HG03060 (cell line): Measurements from ENCODE around the gene UNC5A.
"Not testable (repeated sequence)": the region's sequence is repeated elsewhere in the genome, so short reads cannot be mapped to it uniquely, and the experiment has no call there.

Experiments
- ATAC-seq: cut with Tn5 transposase; IDR thresholded peaks from one replicate; pipeline ENCODE4 v1.9.1; 2021; ENCODE audit warnings: low read depth, moderate number of reproducible peaks; ENCODE audit not compliant: unreplicated experiment

The UNC5A gene

DNA sequence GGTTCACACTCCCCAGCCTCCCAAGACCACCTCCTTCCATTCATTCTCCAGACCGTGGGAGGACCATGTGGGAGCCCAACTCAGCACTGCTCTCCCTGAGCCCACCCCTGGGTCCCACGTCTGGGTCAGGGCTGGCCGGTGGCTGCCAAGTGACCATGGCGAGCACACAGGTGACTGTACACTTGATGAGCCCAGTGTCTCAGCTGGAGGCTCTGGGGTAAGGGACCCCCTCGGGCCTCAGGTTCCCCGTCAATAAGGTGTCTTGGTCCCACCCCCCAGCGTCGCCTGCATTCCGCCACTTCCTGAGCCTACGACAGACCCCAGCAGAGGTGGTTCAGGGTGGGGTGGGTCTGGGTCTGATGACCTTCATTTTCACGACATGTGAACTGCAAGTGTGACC, 50.0 kb downstream of the UNC5A start:
- no peak for ATAC-seq

DNA sequence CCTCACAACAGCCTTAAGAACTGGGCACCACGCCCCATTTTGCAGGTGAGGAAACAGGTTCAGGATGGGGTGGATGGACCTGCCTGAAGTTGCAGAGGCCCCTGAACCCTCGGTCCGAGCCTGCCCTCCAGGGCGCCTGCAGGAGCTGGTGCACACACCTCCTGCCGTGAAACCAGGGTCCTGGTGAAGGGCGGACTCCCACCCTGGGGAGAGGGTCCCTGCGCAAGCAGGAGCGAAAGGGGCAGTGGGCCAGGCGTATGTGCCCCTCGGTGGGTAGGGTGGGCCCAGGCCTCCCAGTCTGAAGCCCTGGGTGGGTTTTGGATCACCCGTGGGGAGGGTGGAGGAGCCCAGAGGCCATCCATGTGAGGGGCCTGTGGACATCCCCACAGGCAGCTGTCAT, 50.9 kb downstream of the UNC5A start:
- ATAC-seq = no peak

DNA sequence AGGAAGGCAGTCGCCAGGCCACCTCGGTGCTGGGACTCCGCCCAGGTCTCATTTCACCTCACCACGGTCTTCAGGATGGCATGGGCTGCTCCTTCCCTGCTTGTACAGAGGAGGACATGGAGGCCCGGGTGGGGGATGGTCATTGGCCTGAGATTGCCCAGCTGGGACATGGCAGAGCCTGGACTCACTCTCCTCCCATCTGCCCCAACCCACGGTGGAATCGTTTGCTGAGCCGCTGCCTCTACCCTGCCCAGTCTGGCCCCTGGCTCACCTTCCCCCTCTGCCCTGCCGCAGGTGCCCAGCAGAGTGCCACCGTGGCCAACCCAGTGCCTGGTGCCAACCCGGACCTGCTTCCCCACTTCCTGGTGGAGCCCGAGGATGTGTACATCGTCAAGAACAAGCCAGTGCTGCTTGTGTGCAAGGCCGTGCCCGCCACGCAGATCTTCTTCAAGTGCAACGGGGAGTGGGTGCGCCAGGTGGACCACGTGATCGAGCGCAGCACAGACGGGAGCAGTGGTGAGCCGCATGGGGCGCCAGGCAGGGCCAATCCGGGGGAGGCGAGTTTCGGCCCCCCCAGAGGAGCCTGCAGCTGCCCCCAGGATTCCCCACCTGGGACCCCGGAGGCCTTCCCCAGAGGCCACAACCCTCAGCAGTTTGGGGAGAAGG, 52.1 kb downstream of the UNC5A start:
- no peak for ATAC-seq

DNA sequence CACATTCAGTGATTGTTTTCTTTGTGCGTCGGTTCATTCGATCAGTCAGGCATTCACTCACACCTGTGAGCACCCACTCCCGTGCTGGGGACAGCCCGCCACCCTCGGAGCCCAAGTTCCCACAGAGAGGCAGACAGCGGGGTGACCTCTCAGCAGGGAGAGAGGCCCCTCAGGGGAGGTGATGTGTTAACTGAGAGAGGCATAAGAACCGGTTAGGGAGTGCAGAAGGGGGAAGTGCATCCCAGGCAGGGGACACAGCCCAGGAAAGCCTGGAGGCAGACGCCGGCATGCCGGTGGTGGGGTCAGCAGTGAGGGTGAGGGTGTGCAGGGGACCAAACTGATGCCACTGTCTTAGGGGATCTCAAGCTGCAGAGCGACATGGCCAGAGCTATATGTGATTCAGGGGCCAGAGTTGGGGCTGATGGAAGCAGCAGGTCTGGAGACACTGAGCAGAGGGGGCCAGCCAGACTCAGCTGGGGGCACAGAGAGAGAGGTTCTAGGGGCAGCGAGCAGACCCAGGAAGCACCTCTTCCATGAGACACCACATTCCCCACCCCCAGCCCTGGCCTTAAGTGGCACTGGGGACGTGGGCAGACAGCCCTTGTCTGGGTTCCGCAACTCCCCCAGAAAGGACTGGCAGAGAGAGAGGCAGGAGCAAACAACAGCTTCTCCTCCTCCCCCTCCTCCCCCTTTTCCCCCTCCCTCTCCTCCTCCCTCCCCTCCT, 52.8 kb downstream of the UNC5A start:
- no peak for ATAC-seq

DNA sequence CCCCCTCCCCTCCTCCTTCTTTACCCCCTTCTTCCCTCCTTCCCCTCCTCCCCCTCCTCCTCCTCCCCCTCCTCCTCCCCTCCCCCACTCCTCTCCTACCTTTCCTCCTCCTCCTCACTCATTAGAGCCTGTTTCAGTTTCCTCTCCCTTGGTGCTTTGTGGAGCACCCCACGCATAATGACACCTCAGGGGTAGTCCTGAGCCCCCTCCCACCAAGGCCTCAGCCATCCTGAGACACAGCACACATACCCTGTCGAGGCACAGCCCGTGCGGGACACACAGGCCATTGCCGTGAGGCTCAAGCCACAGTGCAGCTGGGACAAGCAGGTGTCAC, 53.4 kb downstream of the UNC5A start:
- ATAC-seq = no peak

DNA sequence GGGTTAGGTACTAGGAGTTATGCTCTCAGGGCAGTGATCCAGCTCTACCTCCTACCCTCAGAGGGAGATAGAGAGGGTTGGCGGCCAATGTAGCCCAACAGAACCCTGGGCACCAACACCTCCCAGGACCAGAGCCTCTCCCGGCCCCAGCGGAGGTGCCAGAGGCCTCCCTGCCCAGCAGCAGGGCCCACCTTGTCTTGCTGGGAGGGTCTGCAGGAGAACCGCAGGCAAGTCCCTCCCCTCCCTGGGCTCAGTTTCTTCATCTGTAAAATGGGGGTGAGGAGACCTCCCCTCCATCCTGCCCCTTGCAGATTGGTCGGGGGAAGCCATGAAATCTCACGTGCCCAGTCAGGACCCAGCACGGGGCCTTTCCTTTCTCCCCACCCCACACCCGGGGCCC, 54.4 kb downstream of the UNC5A start:
- ATAC-seq = no peak

DNA sequence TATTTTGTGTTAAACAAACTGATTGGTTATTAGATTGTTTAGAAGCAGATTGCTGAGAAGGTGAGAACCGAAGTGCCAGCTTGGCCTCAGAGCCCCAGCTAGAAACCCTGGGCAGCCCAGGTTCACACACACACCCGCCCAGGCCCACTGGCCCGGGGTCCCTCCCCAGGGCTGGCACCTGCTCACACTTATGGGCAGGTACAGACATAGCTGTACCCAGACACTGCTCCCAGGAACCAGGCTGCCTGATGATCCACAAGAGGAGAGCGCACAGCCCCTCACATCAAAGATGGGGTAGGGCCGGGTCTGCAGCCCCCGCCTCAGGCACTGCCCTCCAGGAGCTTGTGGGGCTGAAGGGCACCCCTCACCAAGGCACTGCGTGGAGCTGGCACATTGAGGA, 55.6 kb downstream of the UNC5A start:
- no peak for ATAC-seq

DNA sequence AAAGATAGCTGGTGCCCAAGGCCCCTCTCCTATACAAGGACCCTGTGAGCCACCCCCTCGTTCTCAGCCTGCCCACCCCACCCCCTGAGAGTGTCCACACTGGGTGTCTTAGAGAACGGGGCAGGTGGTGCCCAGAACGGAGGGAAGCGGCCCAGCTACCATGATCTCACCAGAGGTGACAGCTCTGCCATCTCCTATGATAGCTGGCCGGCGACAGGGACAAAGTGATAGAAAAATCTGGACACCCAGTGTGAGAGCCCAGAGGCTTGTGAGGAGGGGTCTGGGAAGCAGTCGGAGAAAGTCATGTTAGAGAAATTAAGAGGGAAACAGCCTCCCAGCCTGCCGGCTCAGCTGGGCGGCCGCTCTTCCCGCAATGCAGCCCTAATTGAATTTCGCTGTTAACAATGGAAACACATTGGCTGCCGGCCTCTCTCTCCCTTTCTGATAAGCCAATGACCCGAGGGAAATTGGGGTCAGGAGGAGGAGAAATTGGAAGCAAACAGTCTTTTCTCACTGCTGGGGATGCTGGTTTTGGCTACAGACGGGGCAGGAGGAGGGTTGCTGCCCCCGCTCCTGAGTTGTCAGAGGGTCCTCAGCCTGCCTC, 56.5 kb downstream of the UNC5A start:
- no peak for ATAC-seq

DNA sequence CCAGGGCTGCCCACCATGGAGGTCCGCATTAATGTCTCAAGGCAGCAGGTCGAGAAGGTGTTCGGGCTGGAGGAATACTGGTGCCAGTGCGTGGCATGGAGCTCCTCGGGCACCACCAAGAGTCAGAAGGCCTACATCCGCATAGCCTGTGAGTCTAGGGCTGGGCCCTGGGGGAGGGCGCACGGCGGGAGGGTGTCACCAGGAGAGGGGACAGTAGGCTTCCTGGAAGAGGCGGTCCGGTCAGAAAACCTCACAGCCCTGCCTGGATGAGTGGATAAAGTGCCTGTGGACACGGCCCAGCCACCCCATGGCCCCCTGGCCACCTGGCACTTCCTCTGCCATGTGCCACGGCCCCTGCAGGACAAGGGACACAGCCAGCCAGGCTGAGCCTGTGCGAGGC, 57.8 kb downstream of the UNC5A start:
- ATAC-seq = no peak

DNA sequence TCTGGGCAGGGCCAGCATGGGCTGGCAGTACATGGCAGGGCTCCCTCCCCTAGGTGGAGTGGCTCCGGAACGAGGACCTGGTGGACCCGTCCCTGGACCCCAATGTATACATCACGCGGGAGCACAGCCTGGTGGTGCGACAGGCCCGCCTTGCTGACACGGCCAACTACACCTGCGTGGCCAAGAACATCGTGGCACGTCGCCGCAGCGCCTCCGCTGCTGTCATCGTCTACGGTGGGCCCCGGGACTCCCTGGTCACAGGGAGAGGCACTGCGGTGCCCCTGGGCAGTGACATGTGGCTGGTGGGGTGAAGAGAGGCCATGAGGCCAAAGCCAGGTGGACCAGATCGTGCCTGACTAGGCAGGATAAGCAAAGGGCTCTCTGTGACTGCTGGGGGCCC, 58.4 kb downstream of the UNC5A start:
- ATAC-seq = no peak

DNA sequence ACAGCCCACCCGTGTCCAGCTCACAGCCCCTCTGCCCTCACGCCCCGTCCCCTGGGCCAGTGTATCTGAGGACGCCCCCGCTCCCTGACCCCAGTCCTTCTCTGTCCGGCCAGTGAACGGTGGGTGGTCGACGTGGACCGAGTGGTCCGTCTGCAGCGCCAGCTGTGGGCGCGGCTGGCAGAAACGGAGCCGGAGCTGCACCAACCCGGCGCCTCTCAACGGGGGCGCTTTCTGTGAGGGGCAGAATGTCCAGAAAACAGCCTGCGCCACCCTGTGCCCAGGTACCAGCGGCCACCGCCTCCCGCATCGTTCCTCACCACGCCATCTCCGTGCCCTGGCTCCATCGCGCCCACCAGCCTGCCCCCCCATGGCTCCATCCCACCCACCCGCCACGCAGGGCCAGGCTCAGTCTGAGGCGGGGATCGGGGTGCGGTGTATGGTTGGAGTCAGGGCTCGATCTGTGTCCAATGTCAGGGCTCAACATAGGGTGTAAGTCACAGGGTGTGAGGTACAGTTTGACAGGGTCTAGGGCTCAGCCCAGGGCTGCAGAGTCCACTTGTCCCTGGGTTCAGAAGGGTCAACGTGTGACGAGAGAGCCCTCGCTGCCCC, 59.2 kb downstream of the UNC5A start:
- no peak for ATAC-seq

DNA sequence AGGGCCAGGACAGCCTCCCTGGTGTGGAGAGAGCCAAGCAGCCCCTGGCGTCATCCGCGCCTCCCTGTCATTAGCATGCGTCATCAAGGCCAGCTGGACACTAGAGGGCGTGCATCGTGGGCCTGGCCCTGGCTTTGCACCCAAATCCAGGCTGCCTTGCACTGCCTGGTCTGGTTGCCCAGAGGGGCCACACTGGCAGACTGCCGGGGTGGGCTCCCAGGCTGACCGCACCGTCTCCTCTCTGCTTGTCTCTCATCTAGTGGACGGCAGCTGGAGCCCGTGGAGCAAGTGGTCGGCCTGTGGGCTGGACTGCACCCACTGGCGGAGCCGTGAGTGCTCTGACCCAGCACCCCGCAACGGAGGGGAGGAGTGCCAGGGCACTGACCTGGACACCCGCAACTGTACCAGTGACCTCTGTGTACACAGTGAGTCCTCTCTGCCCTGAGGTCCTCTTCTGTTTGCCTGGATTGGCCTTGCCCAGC, 59.8 kb downstream of the UNC5A start:
- no peak for ATAC-seq

DNA sequence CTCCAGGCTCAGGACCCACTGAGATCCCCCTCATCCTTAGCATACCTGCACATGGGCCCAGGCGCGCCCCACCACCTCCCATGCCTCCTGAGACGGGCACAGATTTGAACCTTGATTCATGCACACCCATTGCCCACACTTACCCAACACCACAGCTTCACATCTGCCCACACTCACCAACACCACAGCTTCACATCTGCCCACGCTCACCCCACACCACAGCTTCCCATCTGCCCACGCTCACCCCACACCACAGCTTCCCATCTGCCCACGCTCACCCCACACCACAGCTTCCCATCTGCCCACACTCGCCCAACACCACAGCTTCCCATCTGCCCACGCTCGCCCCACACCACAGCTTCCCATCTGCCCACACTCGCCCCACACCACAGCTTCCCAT, 60.3 kb downstream of the UNC5A start:
- ATAC-seq = not testable (repeated sequence)

DNA sequence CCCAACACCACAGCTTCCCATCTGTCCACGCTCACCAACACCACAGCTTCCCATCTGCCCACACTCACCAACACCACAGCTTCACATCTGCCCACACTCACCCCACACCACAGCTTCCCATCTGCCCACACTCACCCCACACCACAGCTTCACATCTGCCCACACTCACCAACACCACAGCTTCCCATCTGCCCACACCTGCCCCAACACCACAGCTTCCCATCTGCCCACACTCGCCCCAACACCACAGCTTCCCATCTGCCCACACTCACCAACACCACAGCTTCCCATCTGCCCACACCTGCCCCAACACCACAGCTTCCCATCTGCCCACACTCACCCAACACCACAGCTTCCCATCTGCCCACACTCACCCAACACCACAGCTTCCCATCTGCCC, 62.2 kb downstream of the UNC5A start:
- ATAC-seq = not testable (repeated sequence)

DNA sequence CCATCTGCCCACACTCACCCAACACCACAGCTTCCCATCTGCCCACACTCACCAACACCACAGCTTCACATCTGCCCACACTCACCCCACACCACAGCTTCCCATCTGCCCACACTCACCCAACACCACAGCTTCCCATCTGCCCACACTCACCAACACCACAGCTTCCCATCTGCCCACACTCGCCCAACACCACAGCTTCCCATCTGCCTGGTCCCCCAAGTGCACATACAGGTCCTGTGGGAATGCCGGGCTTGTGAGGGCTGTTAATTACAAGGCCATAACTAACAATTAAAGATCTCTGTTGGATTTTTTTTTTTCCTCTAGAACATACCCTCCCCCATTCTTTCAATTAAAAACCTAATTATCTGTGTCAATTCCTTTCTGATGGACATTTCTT, 62.7 kb downstream of the UNC5A start:
- not testable (repeated sequence) for ATAC-seq

DNA sequence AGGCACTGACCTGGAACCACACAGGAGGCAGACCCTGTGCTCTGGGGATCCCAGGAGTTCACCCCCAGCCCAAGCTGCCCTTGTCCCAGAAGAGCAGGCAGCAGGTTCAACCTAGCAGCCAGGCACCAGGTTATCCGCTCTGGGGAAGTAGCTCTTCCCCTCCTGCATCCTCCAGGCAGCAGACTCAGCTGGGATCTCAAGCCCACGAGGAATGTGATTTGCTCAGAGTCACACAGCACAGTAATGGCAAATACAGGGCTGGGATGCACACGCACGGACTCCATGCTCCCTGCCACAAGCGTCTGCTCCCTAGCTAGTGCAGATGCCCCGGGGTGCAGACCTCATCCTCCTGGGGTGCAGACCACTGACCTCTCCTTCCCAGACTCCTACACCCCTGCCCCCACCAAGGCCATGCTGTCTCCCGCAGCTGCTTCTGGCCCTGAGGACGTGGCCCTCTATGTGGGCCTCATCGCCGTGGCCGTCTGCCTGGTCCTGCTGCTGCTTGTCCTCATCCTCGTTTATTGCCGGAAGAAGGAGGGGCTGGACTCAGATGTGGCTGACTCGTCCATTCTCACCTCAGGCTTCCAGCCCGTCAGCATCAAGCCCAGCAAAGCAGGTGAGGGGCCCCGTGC, 63.3 kb downstream of the UNC5A start:
- no peak for ATAC-seq

DNA sequence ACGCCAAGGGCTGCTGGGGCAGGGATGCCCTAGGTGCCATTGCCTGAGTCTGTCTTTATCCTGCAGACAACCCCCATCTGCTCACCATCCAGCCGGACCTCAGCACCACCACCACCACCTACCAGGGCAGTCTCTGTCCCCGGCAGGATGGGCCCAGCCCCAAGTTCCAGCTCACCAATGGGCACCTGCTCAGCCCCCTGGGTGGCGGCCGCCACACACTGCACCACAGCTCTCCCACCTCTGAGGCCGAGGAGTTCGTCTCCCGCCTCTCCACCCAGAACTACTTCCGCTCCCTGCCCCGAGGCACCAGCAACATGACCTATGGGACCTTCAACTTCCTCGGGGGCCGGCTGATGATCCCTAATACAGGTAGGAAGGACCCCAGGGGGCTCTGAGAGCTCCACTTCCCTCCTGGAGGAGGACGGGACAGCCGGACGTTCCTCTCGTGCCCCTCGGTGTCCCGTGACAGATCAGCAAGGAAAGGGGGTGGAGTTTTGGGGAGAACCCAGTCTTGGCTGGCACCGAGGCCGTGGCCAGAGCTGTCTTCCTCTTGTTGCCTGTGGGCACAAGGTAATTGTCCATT, 63.9 kb downstream of the UNC5A start:
- ATAC-seq = no peak

DNA sequence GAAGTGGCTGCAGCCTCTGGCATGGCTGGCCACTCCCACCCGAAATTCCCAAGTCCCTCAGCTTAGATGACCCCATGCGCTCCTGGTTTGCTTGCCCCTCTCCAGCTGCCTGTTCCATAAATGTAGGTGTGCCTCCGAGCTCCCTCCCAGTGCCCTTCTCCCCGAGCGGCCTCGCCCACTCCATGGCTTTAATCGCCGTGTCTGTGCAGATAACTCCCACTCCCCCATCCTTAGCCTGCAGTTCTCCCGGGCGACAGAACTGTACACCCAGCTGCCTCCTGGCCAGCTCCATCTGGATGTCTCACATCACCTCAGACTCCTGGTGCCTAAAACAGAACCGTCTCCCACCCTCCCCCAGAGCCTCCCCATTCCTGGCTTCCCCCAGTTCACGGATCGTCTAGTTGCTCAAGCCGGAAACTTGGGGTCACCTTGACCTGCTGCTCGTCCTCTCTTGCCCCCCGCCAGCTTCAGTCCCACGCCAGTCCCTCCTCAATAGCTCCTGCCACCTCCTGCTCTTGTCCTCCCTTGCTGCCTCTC, 64.7 kb downstream of the UNC5A start:
- ATAC-seq = no peak

DNA sequence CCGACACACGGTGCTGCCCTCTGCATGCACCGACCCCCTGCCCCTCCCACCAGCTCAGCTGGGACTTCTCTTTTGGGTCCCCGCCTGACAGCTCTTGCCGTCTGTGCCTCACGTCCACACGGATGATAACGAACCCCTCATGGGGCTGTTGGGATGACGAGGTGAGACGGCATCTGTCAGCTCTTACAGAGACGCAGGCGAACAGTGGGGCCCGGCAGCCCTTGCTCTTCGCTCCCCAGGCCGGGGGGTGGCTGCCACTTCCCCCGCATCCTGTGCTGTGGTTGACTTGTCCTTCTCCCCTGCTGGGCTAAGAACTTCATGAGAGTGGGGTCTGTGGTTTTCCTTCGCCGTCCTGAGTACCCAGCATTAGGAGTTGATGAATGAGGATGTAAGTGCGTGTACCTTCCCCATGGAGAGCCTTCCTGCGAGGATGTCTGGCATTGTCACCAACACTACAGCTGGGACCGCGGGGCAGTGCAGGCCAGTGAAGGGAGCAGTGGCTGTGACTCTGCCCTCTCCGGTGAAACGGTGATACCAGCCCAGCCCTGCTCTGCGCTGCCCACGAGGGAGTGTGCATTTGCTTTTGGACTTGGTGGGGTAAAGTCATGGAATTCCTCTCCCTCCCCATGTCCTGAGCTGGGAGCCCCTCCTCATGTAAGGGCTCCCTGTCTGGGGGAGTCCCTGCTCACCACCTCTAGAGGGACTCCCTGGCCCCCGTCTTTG, 65.6 kb downstream of the UNC5A start:
- no peak for ATAC-seq
